H9 (cell line): Measurements from ENCODE around the gene BRD9. TPM values are rescaled to one million over a fixed set of nuclear protein-coding genes. Genes with fewer than 3 reads are reported as not detected.
"Not testable (repeated sequence)": the region's sequence is repeated elsewhere in the genome, so short reads cannot be mapped to it uniquely, and the experiment has no call there.

Source experiments
- DNase-seq: peaks from one replicate; pipeline ENCODE4 v3.0.0-alpha.2; 2017
- H2AFZ ChIP-seq: one replicate; pipeline ENCODE4 v1.6.1; 2013; ENCODE audit warnings: mild to moderate bottlenecking, low read length, control low read depth, moderate library complexity
- H2AK5ac ChIP-seq: 2 replicates; pipeline ENCODE4 v1.6.1; 2013; ENCODE audit warnings: low read length, control low read depth, mixed read lengths; ENCODE audit not compliant: insufficient read length
- H2BK120ac ChIP-seq: one replicate; pipeline ENCODE4 v1.6.1; 2013; ENCODE audit warnings: low read depth, mild to moderate bottlenecking, low read length, control low read depth, inconsistent platforms; ENCODE audit not compliant: poor library complexity, severe bottlenecking
- H2BK12ac ChIP-seq: 2 replicates; pipeline ENCODE4 v1.6.1; 2013; ENCODE audit warnings: low read length, control low read depth, mixed read lengths, low read depth; ENCODE audit not compliant: insufficient read length
- H2BK15ac ChIP-seq: 2 replicates; pipeline ENCODE4 v1.6.1; 2013; ENCODE audit warnings: low read depth, low read length, control low read depth
- H2BK20ac ChIP-seq: one replicate; pipeline ENCODE4 v1.6.1; 2013; ENCODE audit warnings: low read depth, mild to moderate bottlenecking, low read length, control low read depth, inconsistent platforms; ENCODE audit not compliant: poor library complexity, severe bottlenecking
- H2BK5ac ChIP-seq: 2 replicates; pipeline ENCODE4 v1.6.1; 2013; ENCODE audit warnings: low read length, control low read depth, mixed read lengths; ENCODE audit not compliant: insufficient read length
- H3K14ac ChIP-seq: 2 replicates; pipeline ENCODE4 v1.6.1; 2013; ENCODE audit warnings: low read length, control low read depth; ENCODE audit not compliant: insufficient read depth
- H3K18ac ChIP-seq: 2 replicates; pipeline ENCODE4 v1.6.1; 2013; ENCODE audit warnings: low read depth, mild to moderate bottlenecking, mixed read lengths, low read length, control low read depth; ENCODE audit not compliant: insufficient read length
- H3K23ac ChIP-seq: 2 replicates; pipeline ENCODE4 v1.6.1; 2013; ENCODE audit warnings: low read length, control low read depth, mixed read lengths, low read depth; ENCODE audit not compliant: insufficient read length
- H3K23me2 ChIP-seq: 2 replicates; pipeline ENCODE4 v1.6.1; 2013; ENCODE audit warnings: low read depth, mild to moderate bottlenecking, mixed read lengths, low read length, control low read depth; ENCODE audit not compliant: insufficient read length, poor library complexity, severe bottlenecking
- H3K27ac ChIP-seq: 2 replicates; pipeline ENCODE4 v1.5.1; 2013; ENCODE audit warnings: low read length, control low read depth, mixed read lengths, low read depth; ENCODE audit not compliant: insufficient read length
- H3K27me3 ChIP-seq: 2 replicates; pipeline ENCODE4 v1.6.1; 2013; ENCODE audit warnings: low read length, control low read depth, inconsistent platforms; ENCODE audit not compliant: insufficient read depth
- H3K4ac ChIP-seq: 2 replicates; pipeline ENCODE4 v1.6.1; 2013; ENCODE audit warnings: low read depth, mild to moderate bottlenecking, control low read depth, inconsistent platforms, low read length, moderate library complexity
- H3K4me1 ChIP-seq: 2 replicates; pipeline ENCODE4 v1.6.1; 2013; ENCODE audit warnings: low read length, control low read depth, inconsistent platforms; ENCODE audit not compliant: insufficient read depth
- H3K4me2 ChIP-seq: 2 replicates; pipeline ENCODE4 v1.6.1; 2013; ENCODE audit warnings: low read length, control low read depth, mixed read lengths; ENCODE audit not compliant: insufficient read length, insufficient read depth
- H3K56ac ChIP-seq: 2 replicates; pipeline ENCODE4 v1.6.1; 2013; ENCODE audit warnings: low read depth, mild to moderate bottlenecking, mixed read lengths, low read length, control low read depth; ENCODE audit not compliant: insufficient read length
- H3K79me1 ChIP-seq: 2 replicates; pipeline ENCODE4 v1.6.1; 2013; ENCODE audit warnings: low read depth, mild to moderate bottlenecking, moderate library complexity, low read length, control low read depth, inconsistent platforms; ENCODE audit not compliant: insufficient read depth, poor library complexity, severe bottlenecking
- H3K79me2 ChIP-seq: 2 replicates; pipeline ENCODE4 v1.6.1; 2013; ENCODE audit warnings: low read length, control low read depth, inconsistent platforms; ENCODE audit not compliant: insufficient read depth
- H3K9ac ChIP-seq: 2 replicates; pipeline ENCODE4 v1.6.1; 2013; ENCODE audit warnings: low read length, control low read depth, mixed read lengths; ENCODE audit not compliant: insufficient read length; ENCODE audit errors: extremely low read depth
- H3K9me3 ChIP-seq: one replicate; pipeline ENCODE4 v1.6.1; 2013; ENCODE audit warnings: low read depth, low read length, inconsistent platforms; ENCODE audit not compliant: control insufficient read depth
- H3T11ph ChIP-seq: one replicate; pipeline ENCODE4 v1.6.1; 2013; ENCODE audit warnings: mild to moderate bottlenecking, low read length, control low read depth, inconsistent platforms
- H4K20me1 ChIP-seq: one replicate; pipeline ENCODE4 v1.6.1; 2013; ENCODE audit not compliant: control insufficient read depth, insufficient read length, insufficient read depth
- H4K5ac ChIP-seq: 2 replicates; pipeline ENCODE4 v1.6.1; 2013; ENCODE audit warnings: low read depth, mild to moderate bottlenecking, mixed read lengths, low read length, control low read depth; ENCODE audit not compliant: insufficient read length
- H4K8ac ChIP-seq: replicated peaks from 2 replicates; pipeline ENCODE4 v1.6.1; 2013; ENCODE audit warnings: low read length, control low read depth, mixed read lengths, low read depth; ENCODE audit not compliant: insufficient read length
- H4K91ac ChIP-seq: 2 replicates; pipeline ENCODE4 v1.6.1; 2013; ENCODE audit warnings: low read depth, mild to moderate bottlenecking, moderate library complexity, mixed read lengths, low read length, control low read depth; ENCODE audit not compliant: insufficient read length
- H3K27ac Mint-ChIP-seq, 3 experiments: 2 replicates in 2 of 3; 3 replicates in 1 of 3; pipeline ENCODE4 v1.8.0; 2020 to 2021; ENCODE audit warnings: mixed read lengths in 3 of 3, mild to moderate bottlenecking in 1 of 3, moderate library complexity in 1 of 3
- H3K27me3 Mint-ChIP-seq: 2 replicates; pipeline ENCODE4 v1.8.0; 2021; ENCODE audit warnings: low read depth, mild to moderate bottlenecking, moderate library complexity, mixed read lengths
- H3K36me3 Mint-ChIP-seq, 3 experiments: 2 replicates in 2 of 3; 3 replicates in 1 of 3; pipeline ENCODE4 v1.8.0; 2020 to 2021; ENCODE audit warnings: low read depth in 3 of 3, mixed read lengths in 3 of 3; ENCODE audit not compliant: insufficient read depth in 1 of 3
- H3K4me1 Mint-ChIP-seq, 2 experiments: 2 replicates each; pipeline ENCODE4 v1.8.0; 2020; ENCODE audit warnings: mixed read lengths in 2 of 2
- H3K4me3 Mint-ChIP-seq, 2 experiments: 2 replicates in 1 of 2; 3 replicates in 1 of 2; pipeline ENCODE4 v1.8.0; 2020 to 2021; ENCODE audit warnings: mild to moderate bottlenecking in 2 of 2, mixed read lengths in 2 of 2, moderate library complexity in 1 of 2
- H3K9me3 Mint-ChIP-seq, 2 experiments: 2 replicates in 1 of 2; 3 replicates in 1 of 2; pipeline ENCODE4 v1.8.0; 2020; ENCODE audit warnings: mild to moderate bottlenecking in 2 of 2, mixed read lengths in 2 of 2, moderate library complexity in 1 of 2
- total RNA-seq: library from RNA; stranded (reverse); gene quantifications from 2 replicates; pipeline ENCODE4 v1.2.1, GENCODE V29; 2021

Gene BRD9
- total RNA-seq, 1 experiment from 2014 or later, result 70.5 TPM

DNA sequence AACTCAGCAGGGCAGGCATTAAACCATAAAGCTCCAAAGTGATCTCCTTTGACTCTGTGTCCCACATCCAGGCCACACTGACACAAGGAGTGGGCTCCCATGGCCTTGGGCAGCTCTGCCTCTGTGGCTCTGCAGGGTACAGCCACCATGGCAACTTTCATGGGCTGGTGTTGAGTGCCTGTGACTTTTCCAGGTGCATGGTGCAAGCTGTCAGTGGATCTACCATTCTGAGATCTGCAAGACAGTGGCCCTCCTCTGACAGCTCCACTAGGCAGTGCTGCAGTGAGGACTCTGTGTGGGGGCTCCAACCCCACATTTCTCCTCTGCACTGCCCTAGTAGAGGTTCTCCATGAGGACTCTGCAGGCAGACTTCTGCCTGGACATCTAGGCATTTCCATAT, 41.4 kb upstream of the BRD9 start:
- H3K23me2 ChIP-seq, H3K79me2 ChIP-seq, H3T11ph ChIP-seq, H3K14ac ChIP-seq, H4K5ac ChIP-seq, H3K4me3 Mint-ChIP-seq, H3K56ac ChIP-seq, H4K91ac ChIP-seq, DNase-seq, H2BK120ac ChIP-seq, H3K9me3 ChIP-seq, H3K27me3 ChIP-seq, H3K4me1 ChIP-seq, H2BK12ac ChIP-seq, H3K4me1 Mint-ChIP-seq, H3K9ac ChIP-seq, H3K9me3 Mint-ChIP-seq, H3K4me2 ChIP-seq, H3K23ac ChIP-seq, H2BK15ac ChIP-seq, H3K27ac ChIP-seq, H2AFZ ChIP-seq, H3K36me3 Mint-ChIP-seq, H3K79me1 ChIP-seq, H4K20me1 ChIP-seq, H2BK5ac ChIP-seq, H3K18ac ChIP-seq, H2BK20ac ChIP-seq, H3K4ac ChIP-seq, H4K8ac ChIP-seq, H3K27ac Mint-ChIP-seq, H2AK5ac ChIP-seq: not testable (repeated sequence)
- peaks cover 48% of the 10 kb centered on the region for H3K27me3 Mint-ChIP-seq
